Neutrophil (primary cell): Measurements from ENCODE around the gene LEF1.

Experiments used
- H3K27ac ChIP-seq: fragments of 200-600 bp; sonication (generic); 2 replicates; pipeline ENCODE4 v1.5.1; 2016; ENCODE audit warnings: mild to moderate bottlenecking, moderate library complexity
- H3K27me3 ChIP-seq: fragments of 200-600 bp; sonication (generic); 2 replicates; pipeline ENCODE4 v1.6.0; 2016; ENCODE audit warnings: mild to moderate bottlenecking
- H3K36me3 ChIP-seq: fragments of 200-600 bp; sonication (generic); 2 replicates; pipeline ENCODE4 v1.5.1; 2017
- H3K4me1 ChIP-seq, 2 experiments: fragments of 200-600 bp in 1 of 2; sonication (generic) in 1 of 2; 1 replicate in 1 of 2; 2 replicates in 1 of 2; pipeline versions ENCODE4 v1.5.1 to v1.6.1; 2013 to 2016; ENCODE audit warnings: low read depth in 1 of 2, low read length in 1 of 2, mild to moderate bottlenecking in 1 of 2, moderate library complexity in 1 of 2; ENCODE audit not compliant: control insufficient read depth in 1 of 2, insufficient read depth in 1 of 2
- H3K4me3 ChIP-seq, 2 experiments: fragments of 200-600 bp in 1 of 2; sonication (generic) in 1 of 2; 1 replicate in 1 of 2; 2 replicates in 1 of 2; pipeline ENCODE4 v1.5.1; 2013 to 2016; ENCODE audit warnings: low read depth in 1 of 2, low read length in 1 of 2, mild to moderate bottlenecking in 1 of 2, moderate library complexity in 1 of 2
- H3K9me3 ChIP-seq: fragments of 200-600 bp; sonication (generic); 2 replicates; pipeline ENCODE4 v1.5.1; 2016
- CTCF ChIP-seq: fragments of 200-600 bp; sonication (generic); IDR thresholded peaks from 2 replicates; pipeline ENCODE4 v1.5.1; 2016; ENCODE audit warnings: antibody characterized with exemption

The LEF1 gene

DNA sequence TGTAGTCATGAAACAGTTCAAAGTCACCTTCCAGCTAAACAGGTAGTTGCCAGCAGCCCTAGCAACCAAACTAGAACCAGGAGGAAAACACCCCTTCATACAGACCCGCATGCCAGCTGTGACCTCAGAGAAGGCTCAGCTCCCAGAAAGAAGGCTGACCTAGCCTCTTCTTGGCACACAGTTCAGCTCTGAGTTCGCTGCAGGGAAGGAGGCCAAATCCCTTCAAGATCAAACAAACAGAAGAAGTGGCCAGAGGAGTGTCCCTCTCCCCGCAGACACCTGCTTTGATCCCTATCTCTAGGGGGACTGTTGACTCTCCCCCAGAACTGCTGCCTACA is 123.1 kb downstream of the LEF1 start:
- no peaks in the 10 kb centered on the region for H3K36me3 ChIP-seq
- no peaks in the 10 kb centered on the region for H3K4me1 ChIP-seq
- no peak overlapping the region for H3K27ac ChIP-seq
- TF ChIP-seq CTCF = no peak
- H3K4me3 ChIP-seq = no peak overlapping the region
- no peaks in the 10 kb centered on the region for H3K9me3 ChIP-seq
- no peaks in the 10 kb centered on the region for H3K27me3 ChIP-seq

GRCh38 chr4:108044951-108045686 is 123.6 kb downstream of the LEF1 start:
- TF ChIP-seq CTCF = no peak
- Histone ChIP-seq H3K36me3 (no peaks in the 10 kb centered on the region), H3K4me3 (no peak overlapping the region), H3K27ac (no peak overlapping the region), H3K4me1 (no peaks in the 10 kb centered on the region), H3K9me3 (no peaks in the 10 kb centered on the region), H3K27me3 (no peaks in the 10 kb centered on the region)

DNA sequence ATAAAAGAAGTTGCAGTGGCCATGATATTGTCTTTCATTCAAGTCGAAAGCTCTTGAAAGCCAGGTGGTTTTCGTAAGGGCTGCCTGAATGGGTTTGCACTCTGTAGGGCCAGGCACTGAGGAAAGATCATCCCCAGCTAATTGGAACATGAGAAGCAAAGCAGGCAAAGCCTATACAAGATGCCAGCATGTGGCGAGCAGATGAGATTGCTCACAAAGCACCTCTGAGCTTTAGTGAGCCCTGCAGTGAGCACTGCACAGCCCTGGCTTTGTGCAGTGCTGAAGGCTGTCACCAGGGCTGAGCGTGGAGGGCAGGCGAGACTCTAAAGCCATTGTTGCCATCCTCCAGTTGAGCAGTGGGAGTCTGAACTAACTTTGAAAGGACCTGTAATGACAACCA is 125.2 kb downstream of the LEF1 start:
- Histone ChIP-seq H3K27me3 (no peaks in the 10 kb centered on the region), H3K4me3 (no peak overlapping the region), H3K36me3 (no peaks in the 10 kb centered on the region), H3K4me1 (no peaks in the 10 kb centered on the region), H3K27ac (no peak overlapping the region), H3K9me3 (no peaks in the 10 kb centered on the region)
- no peak for TF ChIP-seq CTCF

DNA sequence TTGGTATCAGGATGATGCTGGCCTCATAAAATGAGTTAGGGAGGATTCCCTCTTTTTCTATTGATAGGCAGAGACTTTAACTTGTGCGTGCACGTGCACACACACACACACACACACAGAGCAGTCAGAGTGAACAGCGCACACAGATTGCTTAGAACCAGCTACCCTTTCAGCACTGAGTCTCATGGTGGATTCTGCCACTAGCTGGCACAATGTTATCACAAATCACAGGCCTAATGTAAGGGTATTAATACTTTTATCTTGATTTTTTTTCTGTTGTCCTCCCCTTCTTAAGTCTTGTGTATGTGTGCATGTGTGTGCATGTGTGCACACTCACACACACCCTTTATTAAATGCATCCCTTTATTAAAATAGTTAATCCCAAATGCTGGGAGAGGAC is 125.8 kb downstream of the LEF1 start:
- Histone ChIP-seq H3K27ac (no peak overlapping the region), H3K36me3 (no peaks in the 10 kb centered on the region), H3K4me1 (no peaks in the 10 kb centered on the region), H3K4me3 (no peak overlapping the region), H3K27me3 (no peaks in the 10 kb centered on the region), H3K9me3 (no peaks in the 10 kb centered on the region)
- no peak for TF ChIP-seq CTCF

- Histone ChIP-seq H3K36me3 (peaks cover 16% of the 10 kb centered on the region), H3K4me1 (no peaks in the 10 kb centered on the region), H3K9me3 (no peaks in the 10 kb centered on the region), H3K27me3 (no peaks in the 10 kb centered on the region), H3K4me3 (no peak overlapping the region), H3K27ac (no peak overlapping the region)
- TF ChIP-seq CTCF = no peak
These were observed 130.8 kb downstream of the LEF1 start for GRCh38 chr4:108037884-108038283.

- TF ChIP-seq CTCF = no peak
- H3K4me1 ChIP-seq = no peaks in the 10 kb centered on the region
- no peak overlapping the region for H3K4me3 ChIP-seq
- peaks cover 20% of the 10 kb centered on the region for H3K36me3 ChIP-seq
- no peaks in the 10 kb centered on the region for H3K9me3 ChIP-seq
- H3K27me3 ChIP-seq = no peaks in the 10 kb centered on the region
- H3K27ac ChIP-seq = no peak overlapping the region
These were observed 132.5 kb downstream of the LEF1 start for GRCh38 chr4:108036213-108036612.
